Measurements from ENCODE around the gene ATL2. TPM values are rescaled to one million over a fixed set of nuclear protein-coding genes. Genes with fewer than 3 reads are reported as not detected.

Gene ATL2
- total and polyA plus RNA-seq, 4 donors, result 7.5 to 52.8 (median 32.4) TPM

- H3K4me3 ChIP-seq (ENCODE audit: low read length in 2 of 2), result no peak overlapping the region
- H3K27me3 ChIP-seq (ENCODE audit: control insufficient read depth in 1 of 2, insufficient read depth in 2 of 2, low read length in 1 of 2), result no peaks in the 10 kb centered on the region
- WGBS, 2 donors, result 75 to 77% methylated on average over 5 of the region's 5 CpGs
- no peaks in the 10 kb centered on the region for H3K4me1 ChIP-seq (ENCODE audit: control insufficient read depth in 1 of 2, insufficient read depth in 2 of 2, low read length in 2 of 2)
- intact Hi-C loops (cut with DNase I), result no loop called here
- DNase-seq (no peak), ATAC-seq (ENCODE audit: low FRiP score) (no peak)
- no peak overlapping the region for H3K27ac ChIP-seq (ENCODE audit: low read depth in 1 of 2, low read length in 2 of 2)
- no peaks in the 10 kb centered on the region for H3K36me3 ChIP-seq (ENCODE audit: control insufficient read depth in 1 of 2, insufficient read depth in 2 of 2, low read length in 1 of 2)
- H3K9me3 ChIP-seq (ENCODE audit: control insufficient read depth, low read length), result no peaks in the 10 kb centered on the region
These were observed 131.9 kb downstream of the ATL2 start for GRCh38 chr2:38245114-38245641.

- no peaks in the 10 kb centered on the region for H3K27me3 ChIP-seq (ENCODE audit: control insufficient read depth in 1 of 2, insufficient read depth in 2 of 2, low read length in 1 of 2)
- WGBS, 2 donors, result 93 to 96% methylated on average over 8 of the region's 8 CpGs
- intact Hi-C loops (cut with DNase I), result no loop called here
These were observed 132.8 kb downstream of the ATL2 start for GRCh38 chr2:38244301-38244700.

More at GRCh38 chr2:38244301-38244700, 132.8 kb downstream of the ATL2 start:
- ATAC-seq (ENCODE audit: low FRiP score) (no peak), DNase-seq (no peak)
- no peak overlapping the region for H3K27ac ChIP-seq (ENCODE audit: low read depth in 1 of 2, low read length in 2 of 2)
- no peak overlapping the region for H3K4me3 ChIP-seq (ENCODE audit: low read length in 2 of 2)
- no peaks in the 10 kb centered on the region for H3K4me1 ChIP-seq (ENCODE audit: control insufficient read depth in 1 of 2, insufficient read depth in 2 of 2, low read length in 2 of 2)
- H3K36me3 ChIP-seq (ENCODE audit: control insufficient read depth in 1 of 2, insufficient read depth in 2 of 2, low read length in 1 of 2), result no peaks in the 10 kb centered on the region
- H3K9me3 ChIP-seq (ENCODE audit: control insufficient read depth, low read length), result no peaks in the 10 kb centered on the region

Other genes starting within 250 kb of the ATL2 start
- 10 to 100 TPM; 60.8 to 65.2 TPM for gene HNRNPLL, start 225.7 kb upstream of the ATL2 start, total RNA-seq
- gene HNRNPLL, start 225.7 kb upstream of the ATL2 start, polyA plus RNA-seq, result 10 to 100 TPM; 15.9 to 19.7 TPM

Measured in aorta (tissue), 5 donors.